Astrocyte (in vitro differentiated cells and primary cell): Measurements from ENCODE around the gene WWTR1. TPM values are rescaled to one million over a fixed set of nuclear protein-coding genes. Genes with fewer than 3 reads are reported as not detected.

Experiments
- DNase-seq: peaks from one replicate; pipeline ENCODE4 v3.0.0-alpha.2; 2010; ENCODE audit warnings: low read depth
- FAIRE-seq: peaks from 2 replicates; lab custom pipeline; 2011; peaks lifted over from hg19 to GRCh38; lab: Jason Lieb, UNC
- H2AFZ ChIP-seq: 2 replicates; pipeline ENCODE4 v1.6.0; 2012; ENCODE audit warnings: low read depth, low read length, inconsistent platforms
- H3K27ac ChIP-seq: 2 replicates; pipeline ENCODE4 v1.5.1; 2011; ENCODE audit warnings: low read depth, low read length, inconsistent platforms
- H3K27me3 ChIP-seq: 2 replicates; pipeline ENCODE4 v1.6.0; 2011; ENCODE audit warnings: low read length, inconsistent platforms; ENCODE audit not compliant: insufficient read depth
- H3K36me3 ChIP-seq: 2 replicates; pipeline ENCODE4 v1.5.1; 2011; ENCODE audit warnings: low read length, inconsistent platforms; ENCODE audit not compliant: insufficient read depth
- H3K4me1 ChIP-seq: 2 replicates; pipeline ENCODE4 v1.5.1; 2011; ENCODE audit warnings: low read length, inconsistent platforms; ENCODE audit not compliant: insufficient read depth
- H3K4me2 ChIP-seq: 2 replicates; pipeline ENCODE4 v1.6.0; 2012; ENCODE audit warnings: low read length, inconsistent platforms
- H3K4me3 ChIP-seq: 2 replicates; pipeline ENCODE4 v1.5.1; 2011; ENCODE audit warnings: low read depth, mild to moderate bottlenecking, low read length, inconsistent platforms; ENCODE audit not compliant: insufficient read depth
- H3K79me2 ChIP-seq: 2 replicates; pipeline ENCODE4 v1.6.0; 2012; ENCODE audit warnings: mild to moderate bottlenecking, low read length, inconsistent platforms; ENCODE audit not compliant: insufficient read depth
- H3K9ac ChIP-seq: 2 replicates; pipeline ENCODE4 v1.6.0; 2012; ENCODE audit warnings: mild to moderate bottlenecking, low read length, inconsistent platforms
- H3K9me3 ChIP-seq: 2 replicates; pipeline ENCODE4 v1.5.1; 2012; ENCODE audit warnings: low read depth, mild to moderate bottlenecking, low read length, inconsistent platforms; ENCODE audit not compliant: insufficient read depth
- H4K20me1 ChIP-seq: 2 replicates; pipeline ENCODE4 v1.6.0; 2012; ENCODE audit warnings: low read length, inconsistent platforms; ENCODE audit not compliant: insufficient read depth
- H3K27ac Mint-ChIP-seq: one replicate; pipeline ENCODE4 v1.8.0; 2021; ENCODE audit warnings: mild to moderate bottlenecking, mixed read lengths; ENCODE audit not compliant: unreplicated experiment
- H3K27me3 Mint-ChIP-seq: one replicate; pipeline ENCODE4 v1.8.0; 2021; ENCODE audit warnings: low read depth, mixed read lengths; ENCODE audit not compliant: unreplicated experiment
- H3K36me3 Mint-ChIP-seq: one replicate; pipeline ENCODE4 v1.8.0; 2021; ENCODE audit warnings: low read depth, mixed read lengths; ENCODE audit not compliant: unreplicated experiment
- H3K4me1 Mint-ChIP-seq: one replicate; pipeline ENCODE4 v1.8.0; 2021; ENCODE audit warnings: low read depth, mixed read lengths; ENCODE audit not compliant: unreplicated experiment
- H3K4me3 Mint-ChIP-seq: one replicate; pipeline ENCODE4 v1.8.0; 2021; ENCODE audit warnings: mild to moderate bottlenecking, moderate library complexity, mixed read lengths; ENCODE audit not compliant: unreplicated experiment
- H3K9me3 Mint-ChIP-seq: one replicate; pipeline ENCODE4 v1.8.0; 2021; ENCODE audit warnings: mild to moderate bottlenecking, mixed read lengths; ENCODE audit not compliant: unreplicated experiment
- EZH2 ChIP-seq: IDR thresholded peaks from 2 replicates; pipeline ENCODE4 v1.6.1; 2012; ENCODE audit warnings: mild to moderate bottlenecking, low read length, inconsistent platforms; ENCODE audit not compliant: insufficient read depth
- total RNA-seq: library from RNA; stranded (reverse); gene quantifications from 2 replicates; pipeline ENCODE4 v1.2.1, GENCODE V29; 2021
- TF ChIP-seq, protein P1 (sequence below): IDR thresholded peaks from 2 replicates; pipeline ENCODE4 v1.5.1; 2011; ENCODE audit warnings: low read depth, mild to moderate bottlenecking, inconsistent platforms, low read length, moderate library complexity; ENCODE audit not compliant: insufficient read depth

Gene WWTR1
- total RNA-seq, 1 donor from 2014 or later, result 94.3 TPM

DNA sequence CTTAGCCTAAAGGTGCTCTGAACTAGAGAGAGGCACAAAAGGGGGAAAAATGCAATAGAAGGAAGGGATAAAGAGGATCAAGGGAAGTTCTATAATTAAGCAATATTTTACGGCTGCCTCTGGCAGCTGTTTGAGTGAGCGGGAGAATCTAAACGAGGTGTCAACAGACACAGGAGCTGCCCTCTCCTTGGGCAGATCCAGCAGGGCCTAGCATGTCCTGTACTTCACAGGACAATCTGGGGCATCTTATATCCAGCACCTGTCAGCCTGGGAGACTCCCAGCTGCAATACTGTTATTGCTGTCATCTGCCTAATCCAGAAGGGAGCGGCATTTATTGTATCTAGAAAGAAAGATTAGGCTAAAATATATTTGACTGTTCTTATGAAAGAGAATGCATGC is 68.9 kb downstream of the WWTR1 start:
- H3K27me3 Mint-ChIP-seq, result no peaks in the 10 kb centered on the region
- no peak overlapping the region for H3K4me3 Mint-ChIP-seq

DNA sequence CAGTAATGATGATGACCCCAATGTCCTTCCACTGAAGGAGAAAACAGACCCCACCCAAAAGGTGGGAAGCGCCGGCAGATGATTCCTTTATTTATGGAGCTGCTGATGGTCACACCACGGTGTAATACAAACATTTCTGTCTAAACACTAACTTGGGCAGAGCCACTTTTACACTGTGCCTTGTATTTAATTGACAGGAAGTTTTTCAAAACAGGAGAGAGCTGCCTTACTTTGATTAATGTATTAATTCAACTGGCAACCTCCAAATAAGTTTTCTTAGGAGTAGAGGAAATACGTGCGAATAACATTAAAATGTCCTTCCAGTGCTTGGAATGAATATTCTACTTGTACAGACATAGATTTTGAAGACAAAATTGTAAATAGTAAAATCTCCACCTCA is 70.4 kb downstream of the WWTR1 start:
- FAIRE-seq (no peak), DNase-seq (no peak)
- Histone ChIP-seq H3K4me1 (peaks cover 49% of the 10 kb centered on the region), H2AFZ (no peak overlapping the region), H3K79me2 (peaks cover 98% of the 10 kb centered on the region), H3K27me3 (no peaks in the 10 kb centered on the region), H3K9me3 (no peaks in the 10 kb centered on the region), H4K20me1 (peaks cover 16% of the 10 kb centered on the region), H3K9ac (no peak overlapping the region), H3K4me2 (peak overlapping the region; percentile 55), H3K27ac (peak overlapping the region; percentile 37), H3K4me3 (no peak overlapping the region), H3K36me3 (no peaks in the 10 kb centered on the region)
- Mint-ChIP-seq H3K4me3 (no peak overlapping the region), H3K4me1 (peaks cover 54% of the 10 kb centered on the region), H3K36me3 (peaks cover 2% of the 10 kb centered on the region), H3K27ac (no peak overlapping the region), H3K27me3 (no peaks in the 10 kb centered on the region), H3K9me3 (no peaks in the 10 kb centered on the region)
- TF ChIP-seq EZH2, result no peak
- TF ChIP-seq, protein P1, sequence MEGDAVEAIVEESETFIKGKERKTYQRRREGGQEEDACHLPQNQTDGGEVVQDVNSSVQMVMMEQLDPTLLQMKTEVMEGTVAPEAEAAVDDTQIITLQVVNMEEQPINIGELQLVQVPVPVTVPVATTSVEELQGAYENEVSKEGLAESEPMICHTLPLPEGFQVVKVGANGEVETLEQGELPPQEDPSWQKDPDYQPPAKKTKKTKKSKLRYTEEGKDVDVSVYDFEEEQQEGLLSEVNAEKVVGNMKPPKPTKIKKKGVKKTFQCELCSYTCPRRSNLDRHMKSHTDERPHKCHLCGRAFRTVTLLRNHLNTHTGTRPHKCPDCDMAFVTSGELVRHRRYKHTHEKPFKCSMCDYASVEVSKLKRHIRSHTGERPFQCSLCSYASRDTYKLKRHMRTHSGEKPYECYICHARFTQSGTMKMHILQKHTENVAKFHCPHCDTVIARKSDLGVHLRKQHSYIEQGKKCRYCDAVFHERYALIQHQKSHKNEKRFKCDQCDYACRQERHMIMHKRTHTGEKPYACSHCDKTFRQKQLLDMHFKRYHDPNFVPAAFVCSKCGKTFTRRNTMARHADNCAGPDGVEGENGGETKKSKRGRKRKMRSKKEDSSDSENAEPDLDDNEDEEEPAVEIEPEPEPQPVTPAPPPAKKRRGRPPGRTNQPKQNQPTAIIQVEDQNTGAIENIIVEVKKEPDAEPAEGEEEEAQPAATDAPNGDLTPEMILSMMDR, result no peak

More for the DNA sequence above, 68.9 kb downstream of the WWTR1 start:
- H3K36me3 ChIP-seq, result no peaks in the 10 kb centered on the region
- peaks cover 54% of the 10 kb centered on the region for H3K4me1 ChIP-seq
- H3K9ac ChIP-seq, result peak overlapping the region; percentile 17
- Mint-ChIP-seq H3K4me1 (peaks cover 64% of the 10 kb centered on the region), H3K9me3 (no peaks in the 10 kb centered on the region), H3K27ac (no peak overlapping the region), H3K36me3 (peaks cover 2% of the 10 kb centered on the region)
- H3K27ac ChIP-seq, result peak overlapping the region; percentile 42
- DNase-seq (no peak), FAIRE-seq (peak; percentile 29)
- no peaks in the 10 kb centered on the region for H3K27me3 ChIP-seq
- no peak overlapping the region for H3K4me3 ChIP-seq
- peak overlapping the region; percentile 33 for H3K4me2 ChIP-seq
- TF ChIP-seq, protein P1, result no peak
- no peak for TF ChIP-seq EZH2
- H2AFZ ChIP-seq, result no peak overlapping the region
- peaks cover 98% of the 10 kb centered on the region for H3K79me2 ChIP-seq
- no peaks in the 10 kb centered on the region for H3K9me3 ChIP-seq
- peaks cover 22% of the 10 kb centered on the region for H4K20me1 ChIP-seq

DNA sequence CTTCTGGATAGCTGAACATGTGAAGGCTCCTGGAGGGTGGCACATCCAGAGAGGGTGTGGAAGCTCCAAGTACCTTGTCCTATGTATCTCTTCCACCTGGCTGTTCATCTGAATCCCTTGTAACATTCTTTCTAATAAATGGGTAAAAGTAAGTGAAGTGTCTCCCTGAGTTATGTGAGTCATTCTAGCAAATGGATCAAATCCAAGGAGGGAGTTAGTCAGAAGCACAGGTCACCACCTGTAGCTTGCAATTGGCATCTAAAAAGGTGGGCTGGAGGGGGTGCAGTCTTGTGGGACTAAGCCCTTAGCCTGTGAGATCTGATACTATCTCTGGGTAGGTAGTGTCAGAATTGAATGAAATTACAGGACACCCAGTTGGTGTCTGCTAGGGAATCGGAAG is 71.0 kb downstream of the WWTR1 start:
- Histone ChIP-seq H3K4me2 (peak overlapping the region; percentile 55), H3K9me3 (no peaks in the 10 kb centered on the region), H4K20me1 (peaks cover 16% of the 10 kb centered on the region), H3K27me3 (no peaks in the 10 kb centered on the region), H2AFZ (no peak overlapping the region), H3K36me3 (no peaks in the 10 kb centered on the region), H3K79me2 (peaks cover 94% of the 10 kb centered on the region), H3K4me1 (peaks cover 54% of the 10 kb centered on the region), H3K4me3 (no peak overlapping the region), H3K9ac (peak overlapping the region; percentile 14), H3K27ac (peak overlapping the region; percentile 49)
- H3K36me3 Mint-ChIP-seq, result peaks cover 2% of the 10 kb centered on the region
- FAIRE-seq (no peak), DNase-seq (peak; percentile 81)
- H3K9me3 Mint-ChIP-seq, result no peaks in the 10 kb centered on the region
- H3K27me3 Mint-ChIP-seq, result no peaks in the 10 kb centered on the region
- TF ChIP-seq EZH2, result no peak
- TF ChIP-seq, protein P1, result no peak
- H3K4me3 Mint-ChIP-seq, result no peak overlapping the region
- H3K27ac Mint-ChIP-seq, result no peak overlapping the region
- H3K4me1 Mint-ChIP-seq, result peaks cover 53% of the 10 kb centered on the region
